ENCODE results near the gene GALNT17.

- TF ChIP-seq EZH2 (IDR thresholded peaks at IDR 0.05) (no peak), POLR2AphosphoS5 (IDR thresholded peaks at IDR 0.05; ENCODE audit: borderline replicate concordance, low read depth, low read length) (no peak)
Observed at GRCh38 chr7:71539615-71540014, 407.7 kb downstream of the GALNT17 start.
